ENCODE measurements around the gene PCNA. TPM values are rescaled to one million over a fixed set of nuclear protein-coding genes. Genes with fewer than 3 reads are reported as not detected.
A peak's percentile ranks its signal among the peaks of the same experiment; 100 is the strongest.

Gene PCNA
- total RNA-seq: 100 to 1,000 TPM in 1 of 4 donors, 10 to 100 TPM in 3; 43.0 to 112 (median 59.6) TPM

- H3K27ac ChIP-seq: peak within 1 kb of the TSS; percentile 89 to 98
- intact Hi-C loops (cut with DNase I; ENCODE audit: low total_unique reads): no loop called here
- H3K27me3 ChIP-seq: no peaks in the 10 kb centered on the region
- H3K36me3 ChIP-seq: no peaks in the 10 kb centered on the region
- DNase-seq: peak; percentile 94 to 96
- no peaks in the 10 kb centered on the region for H3K9me3 ChIP-seq
- peak in 3 of 4 experiments; percentile 8 to 25 (median 15) for TF ChIP-seq CTCF (IDR thresholded peaks at IDR 0.05)
- TF ChIP-seq POLR2A (IDR thresholded peaks at IDR 0.05): peak; percentile 93 to 95
- peak within 1 kb of the TSS; percentile 94 to 97 for H3K4me3 ChIP-seq
- H3K4me1 ChIP-seq: peaks cover 5 to 9% of the 10 kb centered on the region in 2 donors
Observed at GRCh38 chr20:5119435-5120184, at the start of gene PCNA. Gene PCNA (minus strand): TSS chr20:5119958. CDS start chr20:5119798, 160 bp downstream.

- intact Hi-C loops (cut with DNase I; ENCODE audit: low total_unique reads): no loop called here
- TF ChIP-seq CTCF (IDR thresholded peaks at IDR 0.05): no peak
- TF ChIP-seq POLR2A (IDR thresholded peaks at IDR 0.05): no peak
- Histone ChIP-seq H3K27me3 (no peaks in the 10 kb centered on the region), H3K4me3 (no peak overlapping the region), H3K9me3 (no peaks in the 10 kb centered on the region), H3K4me1 (no peaks in the 10 kb centered on the region), H3K27ac (peak overlapping the region; percentile 57 to 63), H3K36me3 (no peaks in the 10 kb centered on the region)
- peak in 1 of 2 donors; percentile 44 for DNase-seq
Observed at GRCh38 chr20:5168651-5169396, 49.1 kb upstream of the PCNA start.

DNA sequence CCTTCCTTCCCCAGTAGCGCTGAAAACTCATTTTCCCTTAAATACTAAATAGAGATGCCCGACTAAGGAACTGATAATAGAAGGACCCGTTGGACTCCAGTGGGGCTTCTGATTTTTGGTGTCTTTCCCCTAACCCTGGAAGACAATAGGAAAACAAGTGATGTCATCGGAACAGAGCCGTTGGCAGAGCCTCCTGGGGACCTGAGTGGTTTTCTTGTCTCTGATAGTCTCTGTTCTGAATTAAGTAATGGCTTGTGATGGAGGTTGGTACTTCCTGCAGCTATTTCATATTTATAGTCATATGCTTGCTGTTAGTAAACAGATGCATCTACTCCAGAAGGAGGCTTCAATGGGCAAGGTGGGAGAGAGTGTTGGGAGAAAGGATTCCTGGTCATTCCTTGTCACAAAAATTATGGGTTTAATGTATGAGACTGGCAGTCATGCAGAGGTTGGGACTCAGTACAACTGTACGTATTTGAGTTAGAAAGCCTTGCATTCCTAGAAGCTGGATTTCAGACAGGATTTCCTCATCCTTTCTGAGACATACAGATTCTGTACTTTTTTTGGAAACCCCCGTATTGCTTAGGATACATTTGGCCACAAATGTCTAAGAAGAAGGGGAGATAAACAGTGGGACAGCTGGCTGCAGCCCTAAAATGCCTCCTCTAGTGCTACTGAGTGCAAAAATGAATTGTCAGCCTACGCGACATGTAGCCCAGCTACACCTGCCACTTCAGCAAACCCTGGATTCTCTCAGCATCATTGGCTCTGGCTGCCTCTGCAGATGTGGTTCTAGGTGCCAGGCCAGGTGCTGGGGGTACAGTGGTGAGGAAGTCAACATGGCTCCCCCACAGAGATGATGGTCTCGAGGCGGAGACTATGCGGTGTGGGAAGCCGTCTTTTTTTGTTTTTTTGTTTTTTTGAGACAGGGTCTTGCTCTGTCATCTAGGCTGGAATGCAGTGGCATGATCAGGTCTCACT lies 45.2 kb upstream of the PCNA start:
- Histone ChIP-seq H3K27me3 (no peaks in the 10 kb centered on the region), H3K27ac (no peak overlapping the region), H3K36me3 (no peaks in the 10 kb centered on the region), H3K4me3 (no peak overlapping the region), H3K4me1 (no peaks in the 10 kb centered on the region), H3K9me3 (no peaks in the 10 kb centered on the region)
- DNase-seq: no peak
- TF ChIP-seq CTCF (IDR thresholded peaks at IDR 0.05) (no peak), POLR2A (IDR thresholded peaks at IDR 0.05) (no peak)
- intact Hi-C loops (cut with DNase I; ENCODE audit: low total_unique reads): no loop called here

DNA sequence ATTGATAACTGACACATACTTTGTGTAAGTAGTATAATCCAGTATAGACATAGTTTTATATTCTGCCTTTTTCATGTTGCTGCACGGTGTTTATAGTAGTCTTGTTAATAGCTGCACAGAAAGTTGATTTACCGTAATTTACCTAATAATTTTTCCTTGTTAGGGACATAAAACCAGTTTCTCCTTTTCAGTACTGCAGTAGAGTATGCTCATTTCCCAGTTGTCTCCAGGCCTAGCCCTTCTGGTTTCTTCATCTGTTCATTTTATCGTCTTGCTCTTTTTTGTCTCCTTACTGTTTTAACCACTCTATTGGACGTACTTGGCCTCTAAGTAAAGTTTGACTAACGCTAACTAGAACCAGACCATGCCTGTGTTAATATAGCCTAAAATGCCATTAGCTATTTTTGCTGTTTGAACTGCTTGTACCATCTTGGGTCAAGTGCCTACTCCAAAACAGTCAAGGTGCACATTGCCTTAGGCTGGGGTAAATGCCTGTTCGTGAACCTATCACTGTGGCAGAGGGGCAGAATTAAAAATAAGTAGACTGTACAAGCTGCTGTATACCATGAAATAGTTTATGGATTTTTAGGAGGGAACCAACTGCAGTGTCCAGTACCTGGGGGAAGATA lies 41.9 kb upstream of the PCNA start:
- H3K4me3 ChIP-seq: no peak overlapping the region
- H3K27ac ChIP-seq: no peak overlapping the region
- no peaks in the 10 kb centered on the region for H3K36me3 ChIP-seq
- no peaks in the 10 kb centered on the region for H3K4me1 ChIP-seq
- H3K27me3 ChIP-seq: no peaks in the 10 kb centered on the region
- DNase-seq: no peak
- H3K9me3 ChIP-seq: no peaks in the 10 kb centered on the region
- no peak for TF ChIP-seq CTCF (IDR thresholded peaks at IDR 0.05)
- intact Hi-C loops (cut with DNase I; ENCODE audit: low total_unique reads): no loop called here

All from uterus (tissue), 4 donors.